GM20431 (cell line): ENCODE measurements around the gene PCAT7.
"Not testable (repeated sequence)": the region's sequence is repeated elsewhere in the genome, so short reads cannot be mapped to it uniquely, and the experiment has no call there.

Source experiments
- in situ Hi-C: fragments of 300-500 bp; cut with MseI, MboI; formaldehyde crosslinking; loops from one replicate; pipeline ENCODE4 v1.15.0; 2020; ENCODE audit warnings: low sequenced_read_pairs; ENCODE audit not compliant: unreplicated experiment

PCAT7 gene

GRCh38 chr9:94554439-94555331 lies at the start of gene PCAT7:
PCAT7 (plus strand) TSS chr9:94555083.
- in situ Hi-C loops: no loop called here

- in situ Hi-C loops: not testable (repeated sequence)
Observed at GRCh38 chr9:94506370-94506769, 48.5 kb upstream of the PCAT7 start.

- in situ Hi-C loops: no loop called here
Observed at GRCh38 chr9:94507531-94508258, 47.2 kb upstream of the PCAT7 start.

- in situ Hi-C loops: no loop called here
Observed at GRCh38 chr9:94511134-94511954, 43.5 kb upstream of the PCAT7 start.

- in situ Hi-C loops: no loop called here
Observed at GRCh38 chr9:94511955-94512265, 43.0 kb upstream of the PCAT7 start.

GRCh38 chr9:94514722-94515121 lies 40.2 kb upstream of the PCAT7 start:
- in situ Hi-C loops: no loop called here

- in situ Hi-C loops: no loop called here
Observed at GRCh38 chr9:94517254-94517653, 37.6 kb upstream of the PCAT7 start.

GRCh38 chr9:94525396-94526035 lies 29.4 kb upstream of the PCAT7 start:
- in situ Hi-C loops: no loop called here

GRCh38 chr9:94526271-94526670 lies 28.6 kb upstream of the PCAT7 start:
- in situ Hi-C loops: no loop called here

GRCh38 chr9:94526951-94527350 lies 27.9 kb upstream of the PCAT7 start:
- in situ Hi-C loops: no loop called here

GRCh38 chr9:94528886-94529285 lies 26.0 kb upstream of the PCAT7 start:
- in situ Hi-C loops: no loop called here

GRCh38 chr9:94533155-94533554 lies 21.7 kb upstream of the PCAT7 start:
- in situ Hi-C loops: no loop called here

- in situ Hi-C loops: no loop called here
Observed at GRCh38 chr9:94533601-94534000, 21.3 kb upstream of the PCAT7 start.

GRCh38 chr9:94534901-94535300 lies 20.0 kb upstream of the PCAT7 start:
- in situ Hi-C loops: no loop called here

- in situ Hi-C loops: no loop called here
Observed at GRCh38 chr9:94538908-94539307, 16.0 kb upstream of the PCAT7 start.

GRCh38 chr9:94544335-94544734 lies 10.5 kb upstream of the PCAT7 start:
- in situ Hi-C loops: not testable (repeated sequence)

GRCh38 chr9:94545940-94546339 lies 8.9 kb upstream of the PCAT7 start:
- in situ Hi-C loops: no loop called here

- in situ Hi-C loops: no loop called here
Observed at GRCh38 chr9:94553029-94553938, 1.6 kb upstream of the PCAT7 start.

- in situ Hi-C loops: no loop called here
Observed at GRCh38 chr9:94554078-94554438, 825 bp upstream of the PCAT7 start.
